PC-3 (cell line): ENCODE measurements around the gene SELENOM. TPM values are rescaled to one million over a fixed set of nuclear protein-coding genes. Genes with fewer than 3 reads are reported as not detected.
"Not testable (repeated sequence)": the region's sequence is repeated elsewhere in the genome, so short reads cannot be mapped to it uniquely, and the experiment has no call there.

Experiments used
- ATAC-seq: fragments of 200-7000 bp; cut with Tn5 transposase; 2 replicates; pipeline ENCODE4 v1.9.1; 2020; ENCODE audit warnings: mild to moderate bottlenecking, moderate library complexity
- BruUV-seq: library from RNA; stranded (reverse); fragments of 400-500 nt; replicated peaks from 2 replicates; lab custom pipeline; 2021; lab: Mats Ljungman, UMichigan
- CTCF ChIA-PET: fragments of 300-600 bp; sonication (Branson Sonifier 250); formaldehyde crosslinking; loops from one replicate; lab custom pipeline; 2022; ENCODE audit warnings: antibody characterized with exemption; lab: Charles Lee
- POLR2A ChIA-PET: fragments of 300-600 bp; sonication (Branson Sonifier 250); formaldehyde crosslinking; loops from one replicate; lab custom pipeline; 2022; ENCODE audit warnings: antibody characterized with exemption; ENCODE audit not compliant: unreplicated experiment; lab: Charles Lee
- DNase-seq: peaks from one replicate; pipeline ENCODE4 v3.0.0-alpha.2; 2015
- H2AFZ ChIP-seq: fragments of 300-600 bp; sonication (generic); 2 replicates; pipeline ENCODE4 v1.6.0; 2016; ENCODE audit warnings: antibody characterized with exemption, low read length
- H3F3A ChIP-seq: fragments of 300-600 bp; sonication (generic); one replicate; pipeline ENCODE4 v1.6.0; 2017; ENCODE audit warnings: antibody characterized with exemption, low read length, control low read depth, mild to moderate bottlenecking; ENCODE audit not compliant: unreplicated experiment
- H3K27ac ChIP-seq: fragments of 300-600 bp; sonication (generic); 2 replicates; pipeline ENCODE4 v1.5.1; 2016; ENCODE audit warnings: mild to moderate bottlenecking, low read length
- H3K27me3 ChIP-seq: fragments of 300-600 bp; sonication (generic); 2 replicates; pipeline ENCODE4 v1.6.1; 2016; ENCODE audit warnings: low read length, mixed read lengths
- H3K36me3 ChIP-seq: fragments of 300-600 bp; sonication (generic); 2 replicates; pipeline ENCODE4 v1.6.1; 2016; ENCODE audit warnings: low read depth, mixed run types, low read length, mixed read lengths
- H3K4me1 ChIP-seq: fragments of 300-600 bp; sonication (generic); 2 replicates; pipeline ENCODE4 v1.5.1; 2016; ENCODE audit warnings: low read length; ENCODE audit not compliant: insufficient read depth
- H3K4me2 ChIP-seq: fragments of 300-600 bp; sonication (generic); 2 replicates; pipeline ENCODE4 v1.6.0; 2016; ENCODE audit warnings: low read length
- H3K4me3 ChIP-seq: fragments of 300-600 bp; sonication (generic); 2 replicates; pipeline ENCODE4 v1.5.1; 2016; ENCODE audit warnings: mild to moderate bottlenecking, low read length, mixed read lengths
- H3K79me2 ChIP-seq: fragments of 300-600 bp; sonication (generic); 2 replicates; pipeline ENCODE4 v1.6.1; 2017; ENCODE audit warnings: low read length, mixed read lengths
- H3K9ac ChIP-seq: fragments of 300-600 bp; sonication (generic); 2 replicates; pipeline ENCODE4 v1.6.0; 2016; ENCODE audit warnings: mild to moderate bottlenecking, low read length
- H3K9me2 ChIP-seq: fragments of 300-600 bp; sonication (generic); replicated peaks from 2 replicates; pipeline ENCODE4 v1.6.1; 2016; ENCODE audit warnings: mixed run types, low read length, mixed read lengths
- H3K9me3 ChIP-seq: fragments of 300-600 bp; sonication (generic); 2 replicates; pipeline ENCODE4 v1.6.1; 2016; ENCODE audit warnings: low read length, mixed read lengths
- H4K20me1 ChIP-seq: fragments of 300-600 bp; sonication (generic); 2 replicates; pipeline ENCODE4 v1.6.1; 2016; ENCODE audit warnings: low read length, mixed read lengths
- EZH2 ChIP-seq: fragments of 300-600 bp; sonication (generic); IDR thresholded peaks from one replicate; pipeline ENCODE4 v1.6.1; 2017; ENCODE audit warnings: antibody characterized with exemption, mild to moderate bottlenecking, low read length; ENCODE audit not compliant: unreplicated experiment
- EZH2phosphoT487 ChIP-seq: fragments of 300-600 bp; sonication (generic); IDR thresholded peaks from 2 replicates; pipeline ENCODE4 v1.6.1; 2018; ENCODE audit warnings: mild to moderate bottlenecking, antibody characterized with exemption, low read length, borderline replicate concordance
- intact Hi-C: fragments of 100-400 bp; cut with micrococcal nuclease; formaldehyde crosslinking; loops from 2 replicates; pipeline ENCODE4 v1.9.0; 2023
- total RNA-seq: library from RNA; depleted of rRNA; stranded (reverse); fragments of >200 nt; gene quantifications from 2 replicates; pipeline ENCODE4 v1.2.3, GENCODE V29; 2014
- TF ChIP-seq, protein P1 (sequence below): fragments of 300-600 bp; sonication (generic); conservative IDR thresholded peaks from 2 replicates; pipeline ENCODE4 v1.5.1; 2017; ENCODE audit warnings: antibody characterized with exemption, low read depth, mild to moderate bottlenecking, low read length

The SELENOM gene
- total RNA-seq, 1 experiment from 2014 or later, result 36.8 TPM

DNA sequence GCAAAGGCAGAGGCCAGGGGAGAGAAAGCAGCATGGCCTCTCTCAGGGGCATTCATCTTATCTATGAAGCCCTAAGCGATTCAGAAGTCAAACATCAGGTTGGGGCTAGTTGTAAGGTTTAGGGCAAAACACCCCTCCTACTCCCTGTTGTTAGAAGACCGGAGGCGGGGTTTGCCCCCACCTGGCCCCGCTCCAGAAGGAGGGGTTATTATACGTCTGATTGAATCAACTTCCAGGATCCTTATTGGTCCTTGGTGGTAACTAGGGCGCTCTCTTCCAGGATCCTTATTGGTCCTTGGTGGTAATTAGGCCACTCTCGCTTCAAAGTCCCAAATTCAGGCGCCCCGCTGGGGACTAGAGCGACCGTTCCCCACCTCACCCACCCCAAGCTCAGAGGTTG is 38.4 kb downstream of the SELENOM start:
- TF ChIP-seq, protein P1, sequence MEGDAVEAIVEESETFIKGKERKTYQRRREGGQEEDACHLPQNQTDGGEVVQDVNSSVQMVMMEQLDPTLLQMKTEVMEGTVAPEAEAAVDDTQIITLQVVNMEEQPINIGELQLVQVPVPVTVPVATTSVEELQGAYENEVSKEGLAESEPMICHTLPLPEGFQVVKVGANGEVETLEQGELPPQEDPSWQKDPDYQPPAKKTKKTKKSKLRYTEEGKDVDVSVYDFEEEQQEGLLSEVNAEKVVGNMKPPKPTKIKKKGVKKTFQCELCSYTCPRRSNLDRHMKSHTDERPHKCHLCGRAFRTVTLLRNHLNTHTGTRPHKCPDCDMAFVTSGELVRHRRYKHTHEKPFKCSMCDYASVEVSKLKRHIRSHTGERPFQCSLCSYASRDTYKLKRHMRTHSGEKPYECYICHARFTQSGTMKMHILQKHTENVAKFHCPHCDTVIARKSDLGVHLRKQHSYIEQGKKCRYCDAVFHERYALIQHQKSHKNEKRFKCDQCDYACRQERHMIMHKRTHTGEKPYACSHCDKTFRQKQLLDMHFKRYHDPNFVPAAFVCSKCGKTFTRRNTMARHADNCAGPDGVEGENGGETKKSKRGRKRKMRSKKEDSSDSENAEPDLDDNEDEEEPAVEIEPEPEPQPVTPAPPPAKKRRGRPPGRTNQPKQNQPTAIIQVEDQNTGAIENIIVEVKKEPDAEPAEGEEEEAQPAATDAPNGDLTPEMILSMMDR, result no peak
- TF ChIP-seq EZH2, result no peak
- TF ChIP-seq EZH2phosphoT487, result no peak
- POLR2A ChIA-PET, result no interaction called here
- no peak overlapping the region for H2AFZ ChIP-seq
- H3K36me3 ChIP-seq, result no peaks in the 10 kb centered on the region
- no peak overlapping the region for H3K9ac ChIP-seq
- no peak overlapping the region for H3K27ac ChIP-seq
- H3K27me3 ChIP-seq, result no peaks in the 10 kb centered on the region
- no peaks in the 10 kb centered on the region for H3K4me1 ChIP-seq
- H3K79me2 ChIP-seq, result no peaks in the 10 kb centered on the region
- intact Hi-C loops, result no loop called here
- H3F3A ChIP-seq, result no peaks in the 10 kb centered on the region
- CTCF ChIA-PET, result no interaction called here
- H3K9me3 ChIP-seq, result no peaks in the 10 kb centered on the region
- DNase-seq (no peak), ATAC-seq (no peak)
- H4K20me1 ChIP-seq, result no peaks in the 10 kb centered on the region
- H3K9me2 ChIP-seq, result no peaks in the 10 kb centered on the region
- H3K4me2 ChIP-seq, result no peak overlapping the region
- BruUV-seq, result no TSS peak
- H3K4me3 ChIP-seq, result no peak overlapping the region

DNA sequence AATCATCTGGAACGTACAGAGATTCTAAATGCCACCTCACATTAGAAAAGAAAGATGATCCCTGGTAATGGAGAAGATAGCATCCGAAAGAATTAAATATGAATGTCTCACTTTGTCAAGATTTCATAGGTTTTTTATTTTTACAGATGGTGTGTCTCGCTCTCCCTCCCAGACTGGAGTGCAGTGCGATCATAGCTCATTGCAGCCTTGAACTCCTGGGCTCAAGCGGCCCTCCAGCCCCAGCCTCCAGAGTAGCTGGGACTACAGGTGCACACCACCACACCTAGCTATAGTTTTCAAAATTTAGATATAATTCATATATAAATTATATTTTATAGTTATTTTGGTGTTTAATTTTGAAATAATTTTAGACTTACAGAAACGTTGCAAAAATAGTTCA is 43.0 kb downstream of the SELENOM start:
- no TSS peak for BruUV-seq
- Histone ChIP-seq H3K4me2 (no peak overlapping the region), H3K27ac (no peak overlapping the region), H3K27me3 (no peaks in the 10 kb centered on the region), H3K79me2 (no peaks in the 10 kb centered on the region), H3K4me1 (peaks cover 10% of the 10 kb centered on the region; the same call in 1 of the 2 replicates), H3K9me3 (no peaks in the 10 kb centered on the region), H3K36me3 (no peaks in the 10 kb centered on the region), H4K20me1 (no peaks in the 10 kb centered on the region), H3K9ac (no peak overlapping the region), H3K9me2 (no peaks in the 10 kb centered on the region), H3F3A (no peaks in the 10 kb centered on the region), H2AFZ (no peak overlapping the region), H3K4me3 (no peak overlapping the region)
- ChIA-PET POLR2A (no interaction called here), CTCF (no interaction called here)
- DNase-seq (no peak), ATAC-seq (no peak)
- intact Hi-C loops, result no loop called here
- TF ChIP-seq EZH2phosphoT487 (no peak), EZH2 (no peak)
- TF ChIP-seq, protein P1, result no peak

DNA sequence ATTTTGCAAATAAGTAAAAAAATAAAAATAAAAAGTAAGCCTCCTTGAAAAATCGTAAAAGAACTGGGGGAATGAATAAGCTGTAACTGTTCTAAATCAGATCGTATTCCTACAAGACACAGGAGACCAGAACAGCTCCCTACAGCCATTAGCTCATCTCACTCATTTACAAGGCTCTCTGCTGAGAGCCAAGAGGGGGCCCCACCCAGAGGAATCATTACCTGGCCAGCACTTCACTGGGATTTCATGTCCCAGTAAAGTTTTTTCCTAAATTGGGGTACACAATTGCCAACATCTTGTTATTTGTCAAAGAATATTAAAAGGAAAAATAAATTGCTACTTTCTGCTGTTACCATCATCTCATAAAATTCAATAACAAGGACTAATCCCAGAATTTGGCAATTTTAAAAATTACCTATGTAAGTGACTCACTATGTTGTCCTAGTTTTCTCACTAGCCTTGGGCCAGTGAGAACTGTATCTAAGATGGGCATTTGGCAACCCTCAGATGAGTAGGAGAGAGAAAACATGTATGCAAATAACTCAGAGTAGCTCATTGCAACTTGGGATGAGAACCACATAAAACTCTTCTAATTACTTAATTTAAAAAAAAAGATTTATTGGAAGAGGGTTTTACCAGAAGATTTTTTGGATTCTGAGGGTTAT is 44.7 kb downstream of the SELENOM start:
- H3K4me3 ChIP-seq, result no peak overlapping the region
- no peak overlapping the region for H3K4me2 ChIP-seq
- H3K27me3 ChIP-seq, result no peaks in the 10 kb centered on the region
- DNase-seq (peak; percentile 45), ATAC-seq (peak; percentile 49; the same call in 1 of the 2 replicates)
- ChIA-PET CTCF (no interaction called here), POLR2A (no interaction called here)
- H3K4me1 ChIP-seq, result peaks cover 10% of the 10 kb centered on the region; the same call in 1 of the 2 replicates
- no peaks in the 10 kb centered on the region for H4K20me1 ChIP-seq
- intact Hi-C loops, result no loop called here
- H3K9me3 ChIP-seq, result no peaks in the 10 kb centered on the region
- TF ChIP-seq EZH2phosphoT487 (no peak), EZH2 (no peak)
- TF ChIP-seq, protein P1, result no peak
- no peak overlapping the region for H2AFZ ChIP-seq
- H3F3A ChIP-seq, result no peaks in the 10 kb centered on the region
- BruUV-seq, result no TSS peak
- no peak overlapping the region for H3K9ac ChIP-seq
- H3K36me3 ChIP-seq, result no peaks in the 10 kb centered on the region
- no peaks in the 10 kb centered on the region for H3K79me2 ChIP-seq
- H3K9me2 ChIP-seq, result no peaks in the 10 kb centered on the region
- H3K27ac ChIP-seq, result no peak overlapping the region

DNA sequence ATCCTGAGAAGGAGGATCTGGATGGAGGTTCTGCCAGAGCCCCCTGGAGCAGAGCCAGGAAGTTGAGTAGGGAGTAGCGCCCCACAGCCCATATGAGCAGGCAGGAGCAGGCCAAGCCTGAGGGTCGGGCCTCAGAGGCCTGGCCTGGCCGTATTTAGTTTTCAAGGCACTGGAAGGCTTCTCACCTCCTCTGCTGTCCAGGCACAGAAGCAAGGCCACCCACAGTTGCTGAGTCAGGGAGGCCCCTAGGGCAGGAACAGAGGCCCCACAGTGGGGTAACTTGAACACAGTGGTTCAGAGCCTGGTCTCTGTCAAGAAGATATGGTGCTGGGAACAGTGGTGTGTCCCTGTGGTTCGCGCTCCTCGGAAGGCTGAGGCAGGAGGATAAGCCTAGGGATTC is 47.7 kb downstream of the SELENOM start:
- H4K20me1 ChIP-seq, intact Hi-C loops, POLR2A ChIA-PET, H3K9ac ChIP-seq, ATAC-seq, H3K4me3 ChIP-seq, H3K27me3 ChIP-seq, H3K9me2 ChIP-seq, H3K36me3 ChIP-seq, CTCF ChIA-PET, H3F3A ChIP-seq, H3K4me2 ChIP-seq, H3K9me3 ChIP-seq, H2AFZ ChIP-seq, DNase-seq, H3K79me2 ChIP-seq, BruUV-seq, H3K27ac ChIP-seq: not testable (repeated sequence)
- peaks cover 21% of the 10 kb centered on the region; the same call in 1 of the 2 replicates for H3K4me1 ChIP-seq
